HG02798 (cell line): ENCODE measurements around the gene TBR1.

ENCODE experiments used
- ATAC-seq: cut with Tn5 transposase; IDR thresholded peaks from one replicate; pipeline ENCODE4 v1.9.1; 2021; ENCODE audit warnings: mild to moderate bottlenecking; ENCODE audit not compliant: unreplicated experiment, poor library complexity

TBR1 gene

GRCh38 chr2:161415987-161416707 lies at the start of gene TBR1:
Gene TBR1, plus strand, starts transcription at chr2:161416297. Its CDS starts 114 bp downstream, at chr2:161416411.
- ATAC-seq = no peak

DNA sequence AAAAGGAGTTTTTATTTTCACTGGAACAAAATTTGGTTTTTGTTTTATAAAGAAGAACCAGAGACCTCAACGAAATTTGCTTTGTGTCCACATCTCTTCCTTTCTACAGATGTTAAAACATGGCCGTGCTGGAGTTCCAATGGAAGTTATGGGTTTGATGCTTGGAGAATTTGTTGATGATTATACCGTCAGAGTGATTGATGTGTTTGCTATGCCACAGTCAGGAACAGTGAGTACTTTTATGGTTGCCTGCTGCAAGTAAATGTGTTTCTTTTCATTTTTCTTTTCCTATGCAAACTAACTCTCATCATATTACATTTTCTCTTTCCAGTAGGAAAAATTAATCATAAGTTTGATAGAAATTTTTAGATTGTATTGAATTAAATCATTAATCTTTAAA lies 48.4 kb upstream of the TBR1 start:
- no peak for ATAC-seq

- no peak for ATAC-seq
Observed at GRCh38 chr2:161369311-161369710, 46.8 kb upstream of the TBR1 start.

DNA sequence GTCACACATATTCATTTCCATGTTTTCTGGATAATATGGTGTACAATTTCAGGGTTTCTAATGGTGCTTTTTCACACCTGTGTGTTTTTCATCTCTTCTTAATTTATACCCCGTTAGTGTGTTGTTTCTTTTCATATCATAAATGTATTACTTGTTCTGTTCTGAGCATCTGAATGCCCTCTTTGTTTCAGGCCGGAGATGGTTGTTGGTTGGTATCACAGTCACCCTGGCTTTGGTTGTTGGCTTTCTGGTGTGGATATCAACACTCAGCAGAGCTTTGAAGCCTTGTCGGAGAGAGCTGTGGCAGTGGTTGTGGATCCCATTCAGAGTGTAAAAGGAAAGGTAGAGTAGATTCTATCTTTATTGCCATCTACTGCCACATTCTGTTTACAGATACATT lies 45.1 kb upstream of the TBR1 start:
- no peak for ATAC-seq

DNA sequence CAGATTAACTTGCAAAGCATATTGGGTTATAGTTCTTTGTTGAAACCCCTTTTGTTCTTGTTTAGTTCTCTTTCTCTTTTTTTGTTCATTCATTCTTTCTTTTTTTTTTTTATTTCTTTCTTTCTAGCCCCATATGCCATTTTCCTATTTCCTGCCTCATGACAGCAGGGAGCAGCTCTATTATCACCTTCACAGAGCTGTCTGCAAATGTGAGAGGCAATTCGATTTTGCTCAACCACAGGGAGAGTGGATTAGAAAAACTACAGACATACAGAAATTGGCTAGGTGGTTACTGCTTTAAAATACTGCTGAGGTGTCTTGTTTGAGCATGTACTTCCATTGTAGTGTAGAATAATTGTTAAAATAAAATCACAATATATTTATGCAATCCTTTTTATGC lies 44.2 kb upstream of the TBR1 start:
- ATAC-seq = no peak

GRCh38 chr2:161373942-161374341 lies 42.2 kb upstream of the TBR1 start:
- ATAC-seq = no peak

- no peak for ATAC-seq
Observed at GRCh38 chr2:161374446-161374845, 41.7 kb upstream of the TBR1 start.

DNA sequence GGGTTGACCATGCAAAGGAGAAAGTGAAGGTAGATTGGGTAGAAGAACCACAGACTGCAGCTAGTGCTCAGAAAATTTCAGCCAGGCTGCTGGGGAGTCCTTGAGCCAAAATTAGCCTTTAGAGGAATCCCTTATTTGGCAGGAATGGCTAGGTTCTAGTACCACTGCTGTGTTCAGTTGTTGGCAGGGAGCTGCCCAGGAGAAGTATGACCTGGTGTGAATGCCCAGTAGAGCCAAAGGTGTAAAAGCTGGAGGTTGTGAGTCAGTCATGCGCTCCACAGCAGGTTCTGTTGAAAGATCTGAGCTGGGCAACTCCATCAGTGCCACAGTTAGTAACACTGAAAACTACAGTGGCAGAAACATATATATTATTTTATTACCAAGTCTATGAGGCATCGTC lies 36.4 kb upstream of the TBR1 start:
- no peak for ATAC-seq

DNA sequence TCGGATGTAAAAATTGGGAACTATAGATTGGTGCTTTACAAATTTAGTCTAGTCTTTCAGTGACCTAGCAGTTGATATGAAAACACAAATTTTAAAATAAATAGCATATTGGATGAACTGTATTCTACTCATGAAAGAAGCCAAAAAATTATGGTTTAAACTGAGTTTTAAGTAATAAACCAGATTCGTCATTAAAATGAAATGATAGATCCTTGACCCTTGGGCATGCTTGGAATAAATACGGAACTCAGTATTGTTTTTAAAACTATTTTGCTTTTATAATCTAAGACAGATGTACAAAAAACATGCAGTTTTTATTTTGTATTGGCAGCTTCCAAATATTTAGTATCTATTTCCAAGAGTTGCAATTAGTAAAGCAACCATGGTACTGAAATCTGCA lies 34.6 kb upstream of the TBR1 start:
- ATAC-seq = no peak

- ATAC-seq = no peak
Observed at GRCh38 chr2:161382747-161383146, 33.4 kb upstream of the TBR1 start.

DNA sequence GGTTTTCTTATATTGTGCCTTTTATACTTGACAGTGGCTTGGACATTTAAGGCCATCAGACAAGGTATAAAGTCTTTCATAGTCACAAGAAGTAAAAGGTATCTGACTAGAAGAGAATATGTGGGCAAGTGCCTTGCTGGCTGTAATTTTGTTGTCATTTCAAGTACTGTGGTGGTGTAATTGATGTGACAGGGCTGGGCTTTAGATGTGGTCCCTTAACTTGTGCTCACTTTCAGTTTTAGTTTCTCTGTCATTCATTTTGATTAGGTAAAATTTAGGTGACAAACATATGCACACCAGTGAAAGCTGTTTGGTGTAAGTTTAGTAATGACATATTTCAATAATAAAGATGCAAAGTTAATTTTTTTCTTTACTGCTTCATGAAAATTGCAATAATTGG lies 31.2 kb upstream of the TBR1 start:
- ATAC-seq = peak; percentile 84

DNA sequence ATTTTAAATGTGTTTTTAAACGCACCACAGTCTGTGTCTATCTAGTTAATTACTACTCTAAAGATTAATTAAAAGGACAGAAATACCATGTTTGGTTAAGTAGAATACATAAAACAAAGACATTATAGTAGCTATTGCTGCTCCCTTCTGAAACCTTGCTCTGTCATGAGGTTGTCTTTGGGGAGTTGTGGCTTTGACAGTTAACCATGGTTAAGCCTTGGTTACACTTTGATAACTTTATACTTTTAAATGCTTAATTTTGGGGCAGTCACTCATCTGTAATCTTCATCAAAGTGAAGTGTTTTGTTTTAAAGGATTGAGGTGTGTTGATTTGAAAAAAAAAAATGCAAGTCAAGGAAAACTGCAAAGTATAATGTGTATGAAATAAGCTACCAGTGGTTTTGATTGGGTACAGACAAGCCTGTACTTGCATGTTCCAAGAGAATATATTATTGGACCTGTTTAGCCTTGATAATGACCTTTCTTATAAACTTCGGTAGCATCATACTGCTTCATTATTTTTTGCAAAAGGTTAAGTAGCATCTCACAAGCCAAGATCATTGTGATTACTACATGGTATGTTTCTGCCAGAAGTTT lies 29.8 kb upstream of the TBR1 start:
- ATAC-seq = peak; percentile 73

GRCh38 chr2:161388146-161388779 lies 27.8 kb upstream of the TBR1 start:
- peak; percentile 26 for ATAC-seq

- ATAC-seq = no peak
Observed at GRCh38 chr2:161391737-161392506, 24.2 kb upstream of the TBR1 start.

GRCh38 chr2:161400076-161400475 lies 16.0 kb upstream of the TBR1 start:
- ATAC-seq = no peak

- no peak for ATAC-seq
Observed at GRCh38 chr2:161402297-161402696, 13.8 kb upstream of the TBR1 start.

- ATAC-seq = no peak
Observed at GRCh38 chr2:161406316-161406715, 9.8 kb upstream of the TBR1 start.

DNA sequence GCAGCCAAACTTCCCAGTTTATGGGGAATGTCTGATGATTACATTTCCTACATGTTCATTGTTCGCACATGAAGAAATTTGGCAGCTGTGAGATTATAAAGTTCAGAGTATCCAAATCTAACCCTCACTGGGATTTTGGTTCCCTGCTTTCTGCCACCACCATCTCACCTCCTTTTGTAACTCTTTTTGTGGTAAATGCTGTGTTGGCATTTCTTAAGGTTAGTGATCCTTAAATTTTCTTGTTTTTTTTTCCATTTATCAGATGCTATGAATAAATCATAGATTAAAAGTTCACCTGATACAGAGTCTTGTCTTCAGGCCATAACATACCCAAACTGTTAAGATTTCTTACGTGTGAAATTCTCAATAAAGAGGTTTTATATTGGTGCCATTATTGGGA lies 8.5 kb upstream of the TBR1 start:
- ATAC-seq = no peak

DNA sequence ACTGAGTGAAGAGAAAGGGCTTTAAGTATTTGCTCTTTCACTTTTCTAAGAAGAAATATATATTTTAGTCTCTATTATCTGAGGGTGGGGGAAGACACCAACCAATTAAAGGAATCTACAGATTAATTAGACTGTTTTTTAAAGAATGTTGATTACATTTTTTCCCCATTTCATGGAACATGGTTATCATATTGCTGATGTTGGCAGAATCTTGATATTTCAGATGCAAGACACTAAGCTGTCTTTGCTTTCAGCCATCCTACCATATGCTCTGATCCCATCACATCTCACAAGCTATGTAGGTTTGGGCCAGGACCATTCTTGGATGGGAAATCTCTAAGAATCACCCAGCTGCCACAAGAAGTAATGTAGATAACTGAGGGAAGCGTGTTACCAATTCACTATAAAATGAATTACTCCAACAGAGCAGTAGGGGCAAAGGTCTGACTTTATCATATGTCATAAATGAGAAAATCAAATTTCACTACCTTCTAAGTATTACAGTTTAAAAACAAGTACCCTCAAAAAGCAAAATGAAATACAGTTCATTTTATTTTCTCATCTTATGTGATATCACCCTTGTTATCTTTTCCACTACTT lies 6.7 kb upstream of the TBR1 start:
- no peak for ATAC-seq

GRCh38 chr2:161412346-161412745 lies 3.8 kb upstream of the TBR1 start:
- ATAC-seq = no peak
